Uterus (tissue), 4 donors: Measurements from ENCODE around the gene CCNDBP1. TPM values are rescaled to one million over a fixed set of nuclear protein-coding genes. Genes with fewer than 3 reads are reported as not detected.

ENCODE experiments used
- DNase-seq, 2 donors: peaks; one replicate each; pipeline ENCODE4 v3.0.0-alpha.2; 2019 to 2020
- H3K27ac ChIP-seq, 2 donors: fragments of 200-600 bp; sonication (generic); 1 replicate in 1 of 2; 2 replicates in 1 of 2; pipeline ENCODE4 v1.5.1; 2016 to 2018
- H3K27me3 ChIP-seq, 2 donors: fragments of 200-600 bp; sonication (generic); one replicate each; pipeline ENCODE4 v1.5.1; 2018 to 2019; ENCODE audit warnings: control low read depth in 1 of 2
- H3K36me3 ChIP-seq, 2 donors: fragments of 200-600 bp; sonication (generic); one replicate each; pipeline ENCODE4 v1.5.1; 2019; ENCODE audit warnings: control low read depth in 1 of 2
- H3K4me1 ChIP-seq, 2 donors: fragments of 200-600 bp; sonication (generic); one replicate each; pipeline ENCODE4 v1.5.1; 2018 to 2019; ENCODE audit warnings: control low read depth in 1 of 2
- H3K4me3 ChIP-seq, 2 donors: fragments of 200-600 bp; sonication (generic); 1 replicate in 1 of 2; 2 replicates in 1 of 2; pipeline ENCODE4 v1.5.1; 2018 to 2019; ENCODE audit warnings: mild to moderate bottlenecking in 1 of 2
- H3K9me3 ChIP-seq, 2 donors: fragments of 200-600 bp; sonication (generic); one replicate each; pipeline ENCODE4 v1.5.1; 2019; ENCODE audit warnings: control low read depth in 1 of 2
- POLR2A ChIP-seq, 2 donors: fragments of 450-650 bp; IDR thresholded peaks; one replicate each; pipeline ENCODE4 v1.6.1; 2016; ENCODE audit warnings: antibody characterized with exemption in 2 of 2, mild to moderate bottlenecking in 1 of 2, moderate library complexity in 1 of 2
- intact Hi-C: fragments of 100-400 bp; cut with DNase I; formaldehyde crosslinking; loops from one replicate; pipeline ENCODE4 v1.15.1; 2023; ENCODE audit warnings: low total_unique reads
- total RNA-seq, 4 donors: library from RNA; depleted of rRNA in 3 of 4; stranded (reverse); fragments of >200 nt in 3 of 4; gene quantifications; one replicate each; pipeline versions ENCODE4 v1.1.0 to v1.2.4, GENCODE V29; 2014 to 2023
- TF ChIP-seq, protein P1 (sequence below), 4 experiments: fragments of 200-600 bp in 2 of 4; fragments of 450-650 bp in 2 of 4; sonication (generic) in 2 of 4; IDR thresholded peaks; one replicate each; pipeline ENCODE4 v1.5.1; 2016 to 2019; ENCODE audit warnings: antibody characterized with exemption in 4 of 4, mild to moderate bottlenecking in 2 of 4, moderate library complexity in 1 of 4
- donor health status: DM: yes; HTN: yes; CAD: no.

Gene CCNDBP1
- total RNA-seq, 4 donors from 2014 or later, result 27.9 to 45.6 (median 44.0) TPM

DNA sequence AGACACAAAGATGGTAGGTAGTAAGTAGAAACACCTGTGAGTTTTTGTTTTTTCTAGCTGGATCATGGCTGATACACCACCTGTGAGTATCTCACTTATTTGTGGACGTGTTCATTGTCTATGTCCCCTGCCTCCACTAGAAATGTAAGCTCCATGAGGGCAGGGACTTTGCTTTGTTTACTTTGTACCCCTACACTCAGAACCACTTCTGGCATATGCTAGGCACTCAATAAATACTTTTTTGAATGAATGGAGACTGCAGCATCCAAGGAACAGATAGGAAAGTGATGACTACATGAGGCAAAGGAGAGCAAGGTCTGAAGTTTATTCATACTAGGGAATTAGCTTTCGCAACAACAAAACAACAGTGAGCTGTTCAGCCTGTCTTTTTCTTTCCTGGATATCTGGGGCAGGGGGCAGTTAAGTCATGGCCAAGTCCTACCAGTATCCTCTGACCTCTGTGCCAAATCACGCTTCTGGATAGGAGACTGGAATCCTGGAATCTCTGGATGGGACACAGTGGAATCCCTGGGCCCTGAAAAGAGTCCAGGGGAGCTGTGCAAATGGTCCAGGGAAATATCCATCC lies 47.2 kb downstream of the CCNDBP1 start:
- Histone ChIP-seq H3K4me3 (no peak overlapping the region), H3K27me3 (no peaks in the 10 kb centered on the region), H3K4me1 (no peaks in the 10 kb centered on the region), H3K27ac (no peak overlapping the region), H3K36me3 (no peaks in the 10 kb centered on the region), H3K9me3 (no peaks in the 10 kb centered on the region)
- intact Hi-C loops, result no loop called here
- TF ChIP-seq, protein P1, sequence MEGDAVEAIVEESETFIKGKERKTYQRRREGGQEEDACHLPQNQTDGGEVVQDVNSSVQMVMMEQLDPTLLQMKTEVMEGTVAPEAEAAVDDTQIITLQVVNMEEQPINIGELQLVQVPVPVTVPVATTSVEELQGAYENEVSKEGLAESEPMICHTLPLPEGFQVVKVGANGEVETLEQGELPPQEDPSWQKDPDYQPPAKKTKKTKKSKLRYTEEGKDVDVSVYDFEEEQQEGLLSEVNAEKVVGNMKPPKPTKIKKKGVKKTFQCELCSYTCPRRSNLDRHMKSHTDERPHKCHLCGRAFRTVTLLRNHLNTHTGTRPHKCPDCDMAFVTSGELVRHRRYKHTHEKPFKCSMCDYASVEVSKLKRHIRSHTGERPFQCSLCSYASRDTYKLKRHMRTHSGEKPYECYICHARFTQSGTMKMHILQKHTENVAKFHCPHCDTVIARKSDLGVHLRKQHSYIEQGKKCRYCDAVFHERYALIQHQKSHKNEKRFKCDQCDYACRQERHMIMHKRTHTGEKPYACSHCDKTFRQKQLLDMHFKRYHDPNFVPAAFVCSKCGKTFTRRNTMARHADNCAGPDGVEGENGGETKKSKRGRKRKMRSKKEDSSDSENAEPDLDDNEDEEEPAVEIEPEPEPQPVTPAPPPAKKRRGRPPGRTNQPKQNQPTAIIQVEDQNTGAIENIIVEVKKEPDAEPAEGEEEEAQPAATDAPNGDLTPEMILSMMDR (IDR thresholded peaks at IDR 0.05), result no peak
- TF ChIP-seq POLR2A (IDR thresholded peaks at IDR 0.05), result no peak
- no peak for DNase-seq

DNA sequence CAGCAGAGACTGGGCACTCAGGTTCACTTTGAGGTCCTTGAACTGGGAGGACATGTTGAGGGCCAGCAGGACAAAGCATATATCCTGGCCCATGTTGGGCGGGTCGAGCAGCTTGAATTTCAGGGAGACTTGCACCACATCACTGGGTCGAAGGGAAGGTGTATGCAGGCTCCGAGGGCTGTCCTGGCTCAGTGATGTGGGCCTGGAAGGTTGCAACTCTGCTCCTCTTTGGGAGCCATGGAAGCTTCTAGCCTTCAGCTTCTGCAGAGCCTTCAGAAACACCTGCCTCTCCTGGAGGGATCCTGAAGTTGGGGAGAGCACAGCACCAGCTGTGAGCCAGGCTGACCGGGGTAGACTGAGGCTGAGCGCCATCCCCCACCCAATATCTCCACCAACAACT lies 50.3 kb downstream of the CCNDBP1 start:
- TF ChIP-seq, protein P1 (IDR thresholded peaks at IDR 0.05), result no peak
- no peak for TF ChIP-seq POLR2A (IDR thresholded peaks at IDR 0.05)

DNA sequence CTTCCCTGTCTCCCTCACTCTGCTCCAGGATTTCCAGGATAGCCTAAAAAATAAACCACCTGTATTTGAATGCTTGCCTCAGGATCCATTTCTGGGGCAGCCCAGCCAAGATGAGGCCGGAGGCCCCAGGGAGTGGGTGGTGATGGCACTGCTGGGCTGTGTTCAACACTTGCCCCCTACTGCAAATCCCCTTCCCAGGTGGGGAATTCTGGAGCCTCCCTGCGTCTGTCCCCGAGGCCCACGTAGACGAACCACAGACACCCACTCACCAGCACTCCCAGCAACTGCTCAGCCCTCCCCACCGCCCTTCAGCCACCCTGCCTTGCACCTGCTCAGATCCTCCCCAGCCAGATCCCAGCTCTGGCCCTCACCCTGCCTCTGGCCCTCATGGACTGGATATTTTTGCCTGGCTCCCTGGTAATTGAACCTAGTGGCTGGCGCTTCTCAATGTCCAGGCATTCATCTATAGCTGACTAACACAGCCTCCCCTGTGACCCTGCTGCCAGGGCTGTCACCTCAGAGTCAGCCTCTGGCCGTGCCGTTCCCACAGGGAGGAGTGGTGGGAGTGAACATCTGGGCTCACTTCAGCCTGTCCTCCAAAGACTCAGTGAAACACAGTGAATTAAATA lies 52.8 kb downstream of the CCNDBP1 start:
- no peak overlapping the region for H3K4me3 ChIP-seq
- no peak for TF ChIP-seq POLR2A (IDR thresholded peaks at IDR 0.05)
- TF ChIP-seq, protein P1 (IDR thresholded peaks at IDR 0.05), result no peak
- no peaks in the 10 kb centered on the region for H3K4me1 ChIP-seq
- DNase-seq, result no peak
- H3K27me3 ChIP-seq, result no peaks in the 10 kb centered on the region
- H3K27ac ChIP-seq, result no peak overlapping the region
- intact Hi-C loops, result no loop called here
- H3K36me3 ChIP-seq, result no peaks in the 10 kb centered on the region
- H3K9me3 ChIP-seq, result no peaks in the 10 kb centered on the region

More for the DNA sequence above, 50.3 kb downstream of the CCNDBP1 start:
- DNase-seq, result no peak
- H3K9me3 ChIP-seq, result no peaks in the 10 kb centered on the region
- H3K36me3 ChIP-seq, result no peaks in the 10 kb centered on the region
- no peak overlapping the region for H3K27ac ChIP-seq
- intact Hi-C loops, result no loop called here
- H3K4me3 ChIP-seq, result no peak overlapping the region
- H3K27me3 ChIP-seq, result no peaks in the 10 kb centered on the region
- H3K4me1 ChIP-seq, result no peaks in the 10 kb centered on the region

DNA sequence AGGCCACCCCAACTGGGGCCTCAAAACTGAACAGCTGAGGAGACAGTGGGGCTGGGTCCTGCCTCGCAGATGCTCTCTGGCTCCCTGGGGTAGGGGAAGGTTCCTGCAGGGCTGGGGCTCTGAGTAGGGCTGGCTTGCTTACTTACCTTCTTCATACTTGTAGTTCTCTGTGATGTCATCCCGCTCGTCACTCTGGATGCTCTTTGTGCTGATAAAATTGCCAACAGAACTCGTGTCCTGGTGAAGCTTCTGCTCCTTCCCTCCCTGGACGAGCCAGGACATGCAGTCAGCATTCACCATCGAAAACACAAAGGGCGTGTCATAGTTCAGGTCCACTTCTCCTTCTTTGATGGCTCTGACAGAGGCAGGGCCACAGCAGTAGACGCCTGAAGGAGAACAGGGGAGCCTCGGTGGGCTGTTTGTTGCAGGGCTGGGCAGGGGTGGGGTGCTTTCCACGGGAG lies 53.5 kb downstream of the CCNDBP1 start:
- H3K27ac ChIP-seq, result no peak overlapping the region
- H3K4me1 ChIP-seq, result no peaks in the 10 kb centered on the region
- intact Hi-C loops, result no loop called here
- no peaks in the 10 kb centered on the region for H3K9me3 ChIP-seq
- no peaks in the 10 kb centered on the region for H3K27me3 ChIP-seq
- H3K36me3 ChIP-seq, result no peaks in the 10 kb centered on the region
- TF ChIP-seq, protein P1 (IDR thresholded peaks at IDR 0.05), result no peak
- TF ChIP-seq POLR2A (IDR thresholded peaks at IDR 0.05), result no peak
- DNase-seq, result no peak
- no peak overlapping the region for H3K4me3 ChIP-seq

DNA sequence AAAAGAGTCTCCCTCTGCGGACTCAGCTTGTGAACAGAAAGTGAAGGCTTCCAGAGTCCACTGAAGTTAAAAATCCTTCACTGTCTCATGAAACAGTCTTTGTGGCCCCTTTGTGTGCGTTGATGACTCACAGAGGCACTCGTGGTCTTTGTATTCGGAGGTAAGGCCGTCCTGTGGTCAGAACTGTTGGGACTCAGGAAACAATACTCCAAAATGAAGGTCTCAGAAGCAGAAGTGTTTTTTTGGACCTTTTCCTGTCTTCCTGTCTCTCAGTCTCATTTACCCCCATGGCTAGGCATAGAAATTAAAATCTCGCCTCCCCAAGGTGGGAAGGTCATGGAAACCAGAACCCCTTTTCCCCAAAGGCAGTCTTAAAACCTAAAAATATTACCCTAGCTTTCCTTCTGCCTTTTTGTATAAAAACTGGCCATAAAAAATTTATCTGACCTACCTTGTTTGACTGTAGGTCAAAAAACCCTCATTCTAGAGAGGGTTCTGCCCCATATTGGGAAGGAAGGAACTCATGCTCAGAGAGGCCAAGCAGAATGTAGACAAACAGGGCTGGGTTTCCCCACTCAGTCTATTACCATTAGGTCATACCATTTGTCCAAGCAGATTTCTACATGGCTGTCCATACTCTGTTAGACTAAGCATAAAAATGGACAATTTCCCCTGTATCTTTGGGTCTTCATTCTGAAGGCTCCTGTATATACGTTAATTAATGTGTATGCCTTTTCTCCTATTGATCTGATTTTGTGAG lies 54.7 kb downstream of the CCNDBP1 start:
- no peak overlapping the region for H3K27ac ChIP-seq
- H3K4me1 ChIP-seq, result no peaks in the 10 kb centered on the region
- H3K27me3 ChIP-seq, result no peaks in the 10 kb centered on the region
- no peaks in the 10 kb centered on the region for H3K36me3 ChIP-seq
- intact Hi-C loops, result no loop called here
- TF ChIP-seq, protein P1 (IDR thresholded peaks at IDR 0.05), result no peak
- TF ChIP-seq POLR2A (IDR thresholded peaks at IDR 0.05), result no peak
- no peaks in the 10 kb centered on the region for H3K9me3 ChIP-seq
- no peak overlapping the region for H3K4me3 ChIP-seq
- DNase-seq, result no peak
